Tibial nerve (tissue), 4 donors: ENCODE measurements around the gene GSTT2B. TPM values are rescaled to one million over a fixed set of nuclear protein-coding genes. Genes with fewer than 3 reads are reported as not detected.
"Not testable (repeated sequence)": the region's sequence is repeated elsewhere in the genome, so short reads cannot be mapped to it uniquely, and the experiment has no call there.

ENCODE experiments used
- DNase-seq, 2 donors: peaks; one replicate each; pipeline ENCODE4 v3.0.0-alpha.2; 2019; ENCODE audit warnings: low spot score in 2 of 2
- H3K27ac ChIP-seq, 4 donors: fragments of 200-600 bp; sonication (generic) in 3 of 4; one replicate each; pipeline ENCODE4 v1.5.1; 2017 to 2019; ENCODE audit warnings: mild to moderate bottlenecking in 1 of 4
- H3K27me3 ChIP-seq, 2 donors: fragments of 200-600 bp; sonication (generic) in 1 of 2; one replicate each; pipeline versions ENCODE4 v1.5.1 to v1.6.0; 2017 to 2019
- H3K36me3 ChIP-seq, 3 donors: fragments of 200-600 bp; sonication (generic); one replicate each; pipeline ENCODE4 v1.5.1; 2018 to 2019
- H3K4me1 ChIP-seq, 4 donors: fragments of 200-600 bp; sonication (generic) in 3 of 4; one replicate each; pipeline ENCODE4 v1.5.1; 2017 to 2019
- H3K4me3 ChIP-seq, 4 donors: fragments of 200-600 bp; sonication (generic) in 3 of 4; one replicate each; pipeline ENCODE4 v1.5.1; 2017 to 2019; ENCODE audit warnings: mild to moderate bottlenecking in 1 of 4, moderate library complexity in 1 of 4
- H3K9me3 ChIP-seq, 4 donors: fragments of 200-600 bp; sonication (generic) in 3 of 4; one replicate each; pipeline ENCODE4 v1.5.1; 2017 to 2019
- CTCF ChIP-seq, 5 experiments: fragments of 200-600 bp in 3 of 5; fragments of 450-650 bp in 2 of 5; sonication (generic) in 3 of 5; IDR thresholded peaks; one replicate each; pipeline ENCODE4 v1.5.1; 2016 to 2019; ENCODE audit warnings: antibody characterized with exemption in 5 of 5, mild to moderate bottlenecking in 3 of 5, moderate library complexity in 2 of 5
- EP300 ChIP-seq, 2 donors: sonication (generic); formaldehyde crosslinking; IDR thresholded peaks; one replicate each; pipeline ENCODE4 v1.6.1; 2017; ENCODE audit warnings: antibody characterized with exemption in 2 of 2, mild to moderate bottlenecking in 1 of 2
- POLR2A ChIP-seq, 2 donors: fragments of 450-650 bp; IDR thresholded peaks; one replicate each; pipeline ENCODE4 v1.6.1; 2017; ENCODE audit warnings: antibody characterized with exemption in 2 of 2, mild to moderate bottlenecking in 2 of 2, moderate library complexity in 2 of 2
- WGBS, 2 donors: methylation state at CpG; one replicate each; pipeline ENCODE4 v1.1.5; 2018; 5-methylcytosine and 5-hydroxymethylcytosine counted together
- total RNA-seq, 4 donors: library from RNA; depleted of rRNA; stranded (reverse); fragments of >200 nt; gene quantifications; one replicate each; pipeline ENCODE4 v1.1.0, GENCODE V29; 2016

Gene GSTT2B
- total RNA-seq, 4 donors from 2014 or later: 0.66 to 17.8 (median 8.7) TPM

- Histone ChIP-seq H3K36me3 (peaks cover 0 to 30% (median 8%) of the 10 kb centered on the region in 3 donors), H3K27ac (no peak overlapping the region), H3K27me3 (no peaks in the 10 kb centered on the region), H3K4me3 (no peak overlapping the region), H3K9me3 (no peaks in the 10 kb centered on the region), H3K4me1 (peaks cover 0 to 10% (median 0%) of the 10 kb centered on the region in 4 donors)
- WGBS, 2 donors: 81% methylated on average over 6 of the region's 6 CpGs
- TF ChIP-seq CTCF (IDR thresholded peaks at IDR 0.05): no peak
- TF ChIP-seq POLR2A (IDR thresholded peaks at IDR 0.05): no peak
- no peak for TF ChIP-seq EP300 (IDR thresholded peaks at IDR 0.05)
- DNase-seq: no peak
Observed at GRCh38 chr22:23970816-23971486, 10.0 kb upstream of the GSTT2B start.

- H3K36me3 ChIP-seq: peaks cover 0 to 30% (median 8%) of the 10 kb centered on the region in 3 donors
- no peak overlapping the region for H3K4me3 ChIP-seq
- peaks cover 0 to 10% (median 0%) of the 10 kb centered on the region in 4 donors for H3K4me1 ChIP-seq
- H3K27ac ChIP-seq: no peak overlapping the region
- DNase-seq: no peak
- H3K27me3 ChIP-seq: no peaks in the 10 kb centered on the region
- WGBS, 2 donors: 69 to 71% methylated on average over 5 of the region's 5 CpGs
- H3K9me3 ChIP-seq: no peaks in the 10 kb centered on the region
- TF ChIP-seq CTCF (IDR thresholded peaks at IDR 0.05) (no peak), POLR2A (IDR thresholded peaks at IDR 0.05) (no peak), EP300 (IDR thresholded peaks at IDR 0.05) (no peak)
Observed at GRCh38 chr22:23970201-23970641, 9.2 kb upstream of the GSTT2B start.

- H3K36me3 ChIP-seq: peaks cover 0 to 30% (median 8%) of the 10 kb centered on the region in 3 donors
- WGBS, 2 donors: 88 to 95% methylated on average over 3 of the region's 3 CpGs
- no peak overlapping the region for H3K4me3 ChIP-seq
- DNase-seq: no peak
- no peak overlapping the region for H3K27ac ChIP-seq
- no peaks in the 10 kb centered on the region for H3K9me3 ChIP-seq
- no peaks in the 10 kb centered on the region for H3K27me3 ChIP-seq
- peaks cover 0 to 10% (median 0%) of the 10 kb centered on the region in 4 donors for H3K4me1 ChIP-seq
- TF ChIP-seq CTCF (IDR thresholded peaks at IDR 0.05) (no peak), POLR2A (IDR thresholded peaks at IDR 0.05) (no peak), EP300 (IDR thresholded peaks at IDR 0.05) (no peak)
Observed at GRCh38 chr22:23969071-23969470, 8.1 kb upstream of the GSTT2B start.

- H3K36me3 ChIP-seq: peaks cover 0 to 26% (median 8%) of the 10 kb centered on the region in 3 donors
- DNase-seq, H3K27ac ChIP-seq, H3K27me3 ChIP-seq, H3K9me3 ChIP-seq, H3K4me3 ChIP-seq, H3K4me1 ChIP-seq: not testable (repeated sequence)
- no CpG with 5 or more reads among the region's 30 CpGs for WGBS, 2 donors
Observed at GRCh38 chr22:23966568-23966967, 5.6 kb upstream of the GSTT2B start, which contains the start of gene DDTL. DDTL (plus strand) TSS chr22:23966888; CDS start chr22:23966915, 27 bp downstream.

GRCh38 chr22:23966094-23966493, 5.1 kb upstream of the GSTT2B start:
- no CpG with 5 or more reads among the region's 18 CpGs for WGBS, 2 donors
- H3K4me3 ChIP-seq, H3K27ac ChIP-seq, H3K4me1 ChIP-seq, DNase-seq, H3K9me3 ChIP-seq, H3K27me3 ChIP-seq: not testable (repeated sequence)
- H3K36me3 ChIP-seq: peaks cover 0 to 21% (median 8%) of the 10 kb centered on the region in 3 donors

GRCh38 chr22:23956301-23956900, 4.6 kb downstream of the GSTT2B start:
- H3K36me3 ChIP-seq, H3K4me3 ChIP-seq, H3K27me3 ChIP-seq, H3K4me1 ChIP-seq, H3K9me3 ChIP-seq: not testable (repeated sequence)
- TF ChIP-seq CTCF (IDR thresholded peaks at IDR 0.05): peak; percentile 77 to 94 (median 86)
- peak in 1 of 2 donors; percentile 40 for TF ChIP-seq EP300 (IDR thresholded peaks at IDR 0.05)
- 14 to 17% methylated on average over 12 of the region's 12 CpGs for WGBS, 2 donors
- peak; percentile 84 to 99 for DNase-seq
- peak overlapping the region in 1 of 4 donors; percentile 67 for H3K27ac ChIP-seq

- H3K27me3 ChIP-seq, H3K9me3 ChIP-seq, H3K36me3 ChIP-seq, H3K4me3 ChIP-seq, DNase-seq, H3K4me1 ChIP-seq, H3K27ac ChIP-seq: not testable (repeated sequence)
- 57 to 59% methylated on average over 8 of the region's 8 CpGs for WGBS, 2 donors
Observed at GRCh38 chr22:23955886-23956285, 5.1 kb downstream of the GSTT2B start.

GRCh38 chr22:23954991-23955305, 6.0 kb downstream of the GSTT2B start:
- 57 to 74% methylated on average over 5 of the region's 6 CpGs for WGBS, 2 donors
- H3K4me1 ChIP-seq, H3K4me3 ChIP-seq, H3K27ac ChIP-seq, H3K36me3 ChIP-seq, H3K27me3 ChIP-seq, H3K9me3 ChIP-seq, DNase-seq: not testable (repeated sequence)
